H1 (cell line): ENCODE data around the gene ZNF200. TPM values are rescaled to one million over a fixed set of nuclear protein-coding genes. Genes with fewer than 3 reads are reported as not detected.
"Not testable (repeated sequence)": the region's sequence is repeated elsewhere in the genome, so short reads cannot be mapped to it uniquely, and the experiment has no call there.

ENCODE experiments used
- CTCF ChIA-PET: fragments of 300-600 bp; sonication (Branson Sonifier 250); formaldehyde crosslinking; loops from one replicate; lab custom pipeline; 2021; ENCODE audit not compliant: partially characterized antibody; lab: Charles Lee
- POLR2A ChIA-PET: fragments of 300-600 bp; sonication (Branson Sonifier 250); formaldehyde crosslinking; loops from one replicate; lab custom pipeline; 2021; ENCODE audit warnings: inconsistent platforms; ENCODE audit not compliant: partially characterized antibody; lab: Charles Lee
- DNase-seq, 2 experiments: peaks; one replicate each; pipeline versions ENCODE4 v3.0.0 to v3.0.0-alpha.2; 2010 to 2022; ENCODE audit warnings: low spot score in 2 of 2, low read depth in 1 of 2, mixed read lengths in 1 of 2
- FAIRE-seq: peaks from 2 replicates; lab custom pipeline; 2011; peaks lifted over from hg19 to GRCh38; lab: Jason Lieb, UNC
- H2AFZ ChIP-seq: 2 replicates; pipeline ENCODE4 v1.8.1; 2012; ENCODE audit warnings: low read length, inconsistent platforms
- H2AK5ac ChIP-seq: 2 replicates; pipeline ENCODE4 v1.6.1; 2013; ENCODE audit warnings: low read depth, low read length
- H2BK120ac ChIP-seq: replicated peaks from 2 replicates; pipeline ENCODE3; 2013; ENCODE audit warnings: low read depth, low read length, inconsistent platforms
- H2BK12ac ChIP-seq: 2 replicates; pipeline ENCODE4 v1.6.1; 2013; ENCODE audit warnings: low read depth, low read length
- H2BK15ac ChIP-seq: 2 replicates; pipeline ENCODE4 v1.6.1; 2013; ENCODE audit warnings: low read length
- H2BK20ac ChIP-seq: 2 replicates; pipeline ENCODE4 v1.6.1; 2013; ENCODE audit warnings: low read length
- H2BK5ac ChIP-seq: 2 replicates; pipeline ENCODE4 v1.6.1; 2013; ENCODE audit warnings: low read depth, low read length
- H3K14ac ChIP-seq: 2 replicates; pipeline ENCODE4 v1.6.1; 2013; ENCODE audit warnings: inconsistent platforms; ENCODE audit not compliant: insufficient read length
- H3K18ac ChIP-seq: 2 replicates; pipeline ENCODE4 v1.6.1; 2013; ENCODE audit warnings: low read length; ENCODE audit errors: extremely low read depth
- H3K23ac ChIP-seq: 2 replicates; pipeline ENCODE4 v1.6.1; 2013; ENCODE audit warnings: inconsistent platforms; ENCODE audit not compliant: insufficient read length
- H3K23me2 ChIP-seq: 2 replicates; pipeline ENCODE4 v1.6.1; 2013; ENCODE audit warnings: low read depth, low read length
- H3K27ac ChIP-seq: 2 replicates; pipeline ENCODE4 v1.6.1; 2011; ENCODE audit warnings: low read depth, low read length, inconsistent platforms
- H3K27me3 ChIP-seq, 4 experiments: replicated peaks in 1 of 4; 1 replicate in 1 of 4; 2 replicates in 3 of 4; pipeline versions ENCODE4 v1.6.1 to v1.8.1; 2011 to 2013; ENCODE audit warnings: low read length in 3 of 4, mild to moderate bottlenecking in 3 of 4, inconsistent platforms in 2 of 4, mixed read lengths in 2 of 4, moderate library complexity in 1 of 4; ENCODE audit not compliant: control insufficient read depth in 3 of 4, insufficient read depth in 3 of 4; ENCODE audit errors: extremely low read depth in 1 of 4
- H3K36me3 ChIP-seq, 4 experiments: 2 replicates each; pipeline versions ENCODE4 v1.6.1 to v1.8.1; 2011 to 2013; ENCODE audit warnings: mild to moderate bottlenecking in 4 of 4, low read length in 3 of 4, moderate library complexity in 2 of 4, control low read depth in 1 of 4, inconsistent platforms in 1 of 4; ENCODE audit not compliant: insufficient read depth in 4 of 4, control insufficient read depth in 2 of 4
- H3K4ac ChIP-seq: replicated peaks from 2 replicates; pipeline ENCODE3; 2013; ENCODE audit warnings: low read length, low read depth, mixed read lengths, inconsistent platforms; ENCODE audit not compliant: insufficient read length
- H3K4me1 ChIP-seq, 4 experiments: replicated peaks in 1 of 4; 1 replicate in 1 of 4; 2 replicates in 3 of 4; pipeline versions ENCODE4 v1.6.1 to v1.8.1; 2011 to 2013; ENCODE audit warnings: low read length in 3 of 4, inconsistent platforms in 2 of 4, mixed read lengths in 1 of 4; ENCODE audit not compliant: insufficient read depth in 4 of 4, control insufficient read depth in 3 of 4
- H3K4me2 ChIP-seq, 2 experiments: 2 replicates each; pipeline versions ENCODE4 v1.6.1 to v1.8.1; 2011 to 2013; ENCODE audit warnings: low read depth in 2 of 2, low read length in 2 of 2, control low read depth in 1 of 2, inconsistent platforms in 1 of 2, mild to moderate bottlenecking in 1 of 2; ENCODE audit not compliant: insufficient read depth in 1 of 2
- H3K4me3 ChIP-seq, 4 experiments: fragments of 200-600, 300-600 bp in 1 of 4; sonication (generic), shearing (Covaris generic), sonication (Bioruptor Twin) in 1 of 4; 2 replicates each; pipeline versions ENCODE4 v1.5.1 to v1.8.1; 2011 to 2016; ENCODE audit warnings: low read length in 4 of 4, low read depth in 3 of 4, control low read depth in 2 of 4, inconsistent platforms in 2 of 4, mild to moderate bottlenecking in 2 of 4, mixed read lengths in 1 of 4, moderate library complexity in 1 of 4; ENCODE audit not compliant: insufficient read depth in 2 of 4; ENCODE audit errors: extremely low read depth in 1 of 4
- H3K56ac ChIP-seq: replicated peaks from 2 replicates; pipeline ENCODE3; 2013; ENCODE audit warnings: low read depth, mild to moderate bottlenecking, mixed read lengths, low read length, inconsistent platforms; ENCODE audit not compliant: insufficient read length
- H3K79me1 ChIP-seq: 2 replicates; pipeline ENCODE4 v1.6.1; 2013; ENCODE audit warnings: low read depth, low read length, control low read depth
- H3K79me2 ChIP-seq, 2 experiments: 2 replicates each; pipeline versions ENCODE4 v1.6.1 to v1.8.1; 2012 to 2013; ENCODE audit warnings: low read length in 2 of 2, mild to moderate bottlenecking in 2 of 2, inconsistent platforms in 1 of 2; ENCODE audit not compliant: insufficient read depth in 2 of 2, control insufficient read depth in 1 of 2
- H3K9ac ChIP-seq, 4 experiments: replicated peaks in 1 of 4; 1 replicate in 1 of 4; 2 replicates in 3 of 4; pipeline versions ENCODE4 v1.6.1 to v1.8.1; 2011 to 2013; ENCODE audit warnings: low read depth in 3 of 4, low read length in 3 of 4, control low read depth in 2 of 4, mild to moderate bottlenecking in 2 of 4, moderate library complexity in 2 of 4, inconsistent platforms in 1 of 4; ENCODE audit errors: extremely low read depth in 1 of 4
- H3K9me3 ChIP-seq, 2 experiments: 2 replicates each; pipeline versions ENCODE4 v1.6.1 to v1.8.1; 2012 to 2013; ENCODE audit warnings: mild to moderate bottlenecking in 2 of 2, moderate library complexity in 2 of 2, control low read depth in 1 of 2, inconsistent platforms in 1 of 2, low read depth in 1 of 2, low read length in 1 of 2, mixed read lengths in 1 of 2; ENCODE audit not compliant: insufficient read depth in 2 of 2
- H4K20me1 ChIP-seq, 2 experiments: replicated peaks in 1 of 2; 2 replicates each; pipeline versions ENCODE3 to v1.8.1; 2011 to 2013; ENCODE audit warnings: inconsistent platforms in 2 of 2, low read length in 2 of 2, mild to moderate bottlenecking in 1 of 2; ENCODE audit not compliant: insufficient read depth in 2 of 2, control insufficient read depth in 1 of 2
- H4K5ac ChIP-seq: 2 replicates; pipeline ENCODE4 v1.6.1; 2013; ENCODE audit warnings: low read length, low read depth, mixed read lengths, inconsistent platforms; ENCODE audit not compliant: insufficient read length
- H4K8ac ChIP-seq: 2 replicates; pipeline ENCODE4 v1.8.0; 2013; ENCODE audit warnings: mild to moderate bottlenecking, moderate library complexity, low read length, inconsistent platforms; ENCODE audit not compliant: insufficient read depth; ENCODE audit errors: extremely low read depth
- H4K91ac ChIP-seq: replicated peaks from 2 replicates; pipeline ENCODE3; 2013; ENCODE audit warnings: low read length, mixed read lengths, inconsistent platforms; ENCODE audit not compliant: insufficient read length
- KDM1A ChIP-seq: fragments of 200-600, 300-600 bp; sonication (generic); IDR thresholded peaks from 2 replicates; pipeline ENCODE4 v1.7.1; 2016; ENCODE audit warnings: mild to moderate bottlenecking, low read length, borderline replicate concordance
- WGBS, 2 experiments: shearing (Covaris generic) in 1 of 2; methylation state at CpG; one replicate each; pipeline versions ENCODE4 v1.1.6 to v1.1.7; 2013 to 2015; ENCODE audit warnings: low lambda C conversion rate in 2 of 2, mixed read lengths in 2 of 2, inconsistent platforms in 1 of 2, low coverage in 1 of 2, missing lambda C conversion rate in 1 of 2; ENCODE audit not compliant: insufficient replicate concordance in 2 of 2, insufficient coverage in 1 of 2, insufficient read length in 1 of 2; ENCODE audit errors: extremely low coverage in 1 of 2, missing lambda C conversion rate in 1 of 2; 5-methylcytosine and 5-hydroxymethylcytosine counted together
- polyA plus RNA-seq, 7 experiments: library from polyadenylated mRNA; depleted of rRNA in 3 of 7; stranded (reverse) in 5 of 7; unstranded in 2 of 7; fragments of >200 nt in 5 of 7; fragments of 200-250 nt in 2 of 7; gene quantifications; 1 replicate in 5 of 7; 2 replicates in 1 of 7; 4 replicates in 1 of 7; pipeline versions ENCODE4 v1.2.1 to v1.2.3, GENCODE V29; 2011 to 2013; ENCODE audit warnings: missing spikeins in 2 of 7, mixed read lengths in 2 of 7
- total RNA-seq: library from RNA; stranded (reverse); fragmentation: NEBNext Ultra II Directional; extraction: Animal tissue kit (Norgen Biotek cat#: 25700); gene quantifications from 2 replicates; pipeline ENCODE4 v1.2.1, GENCODE V29; 2021

The ZNF200 gene
- total and polyA plus RNA-seq, 2 of the 8 experiments (the other 6 are each of a cell fraction or from before 2014, with no cell fraction given): 2.7 to 9.9 TPM

GRCh38 chr16:3182293-3182607 lies 52.7 kb downstream of the ZNF200 start:
- H3K79me2 ChIP-seq, H2AK5ac ChIP-seq, H2AFZ ChIP-seq, DNase-seq, H2BK15ac ChIP-seq, H3K9me3 ChIP-seq, H3K56ac ChIP-seq, H2BK120ac ChIP-seq, H3K4ac ChIP-seq, H3K27ac ChIP-seq, H3K23ac ChIP-seq, H2BK20ac ChIP-seq, H2BK12ac ChIP-seq, H3K4me1 ChIP-seq, H3K9ac ChIP-seq, H4K91ac ChIP-seq, H3K14ac ChIP-seq, H3K18ac ChIP-seq, FAIRE-seq, H3K36me3 ChIP-seq, H4K8ac ChIP-seq, H4K5ac ChIP-seq, H4K20me1 ChIP-seq, H2BK5ac ChIP-seq, H3K79me1 ChIP-seq: not testable (repeated sequence)
- peak overlapping the region; percentile 48 to 85 (median 82); a peak in 3 of 8 replicates for H3K4me3 ChIP-seq
- TF ChIP-seq KDM1A: peak; percentile 78
- 36% methylated on average over 8 of the region's 8 CpGs; no CpG with 5 or more reads in 1 of the 2 experiments for WGBS, 2 experiments
- ChIA-PET POLR2A (interaction anchor here (1.1 to 4.5 kb wide), 5 partner anchors 10 to 275 kb away, joined by 3 to 28 read pairs (median 3); no protein-coding TSS in a partner anchor), CTCF (interaction anchor here (0.7 to 4.8 kb wide), 10 partner anchors 8 to 67 kb away, joined by 3 to 35 read pairs (median 6); partner anchors contain the start of gene ZNF213)
- H3K23me2 ChIP-seq: peaks cover 13% of the 10 kb centered on the region; the same call in 1 of the 2 replicates
- peaks cover 0 to 38% (median 25%) of the 10 kb centered on the region in 4 experiments; a peak in 6 of 7 replicates for H3K27me3 ChIP-seq
- peak overlapping the region; percentile 68 to 87; a peak in 3 of 4 replicates for H3K4me2 ChIP-seq
